IgD-negative memory B cell (primary cell): ENCODE results near the gene ZC3H18. TPM values are rescaled to one million over a fixed set of nuclear protein-coding genes. Genes with fewer than 3 reads are reported as not detected.
A peak's percentile ranks its signal among the peaks of the same experiment; 100 is the strongest.

ENCODE experiments used
- H3K27ac Mint-ChIP-seq, 3 donors: one replicate each; pipeline ENCODE4 v1.8.0; 2020 to 2022; ENCODE audit warnings: mild to moderate bottlenecking in 3 of 3, mixed read lengths in 3 of 3, moderate library complexity in 1 of 3
- H3K27me3 Mint-ChIP-seq: one replicate; pipeline ENCODE4 v1.8.0; 2021; ENCODE audit warnings: mixed read lengths
- H3K36me3 Mint-ChIP-seq: one replicate; pipeline ENCODE4 v1.8.0; 2020; ENCODE audit warnings: mild to moderate bottlenecking, mixed read lengths
- H3K4me1 Mint-ChIP-seq, 3 donors: one replicate each; pipeline ENCODE4 v1.8.0; 2020 to 2022; ENCODE audit warnings: mixed read lengths in 3 of 3, mild to moderate bottlenecking in 1 of 3
- H3K4me3 Mint-ChIP-seq, 4 donors: one replicate each; pipeline ENCODE4 v1.8.0; 2020 to 2022; ENCODE audit warnings: mild to moderate bottlenecking in 4 of 4, mixed read lengths in 4 of 4, moderate library complexity in 3 of 4
- H3K9me3 Mint-ChIP-seq, 3 donors: one replicate each; pipeline ENCODE4 v1.8.0; 2020 to 2021; ENCODE audit warnings: mixed read lengths in 3 of 3, mild to moderate bottlenecking in 1 of 3
- polyA plus RNA-seq: library from polyadenylated mRNA; unstranded; fragments of 300-500 nt; fragmentation: Illumina TruSeq; gene quantifications from one replicate; pipeline ENCODE4 v1.2.3, GENCODE V29; 2021

ZC3H18 gene
- polyA plus RNA-seq = 17.5 TPM

GRCh38 chr16:88569985-88570690, at the start of gene ZC3H18:
Gene ZC3H18, plus strand, starts transcription at chr16:88570403. Its CDS starts 6,721 bp downstream, at chr16:88577124.
- Mint-ChIP-seq H3K9me3 (no peaks in the 10 kb centered on the region), H3K4me3 (peak within 1 kb of the TSS; percentile 86 to 96 (median 94)), H3K27me3 (no peaks in the 10 kb centered on the region)

DNA sequence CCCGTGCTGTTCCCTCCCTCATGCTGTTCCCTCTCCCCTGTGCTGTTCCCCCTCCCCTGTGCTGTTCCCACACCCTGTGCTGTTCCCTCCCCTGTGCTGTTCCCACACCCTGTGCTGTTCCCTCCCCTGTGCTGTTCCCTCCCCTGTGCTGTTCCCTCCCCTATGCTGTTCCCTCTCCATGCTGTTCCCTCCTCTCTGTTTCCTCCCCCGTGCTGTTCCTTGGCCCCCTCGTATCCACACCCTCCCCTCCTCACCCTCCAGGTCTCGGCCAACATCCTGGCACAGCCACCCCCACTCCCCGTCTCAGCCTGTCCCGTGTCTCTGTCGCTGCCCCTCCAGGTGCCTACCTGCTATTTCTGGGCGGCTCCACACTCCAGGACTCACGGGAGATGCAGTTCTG, 48.5 kb upstream of the ZC3H18 start:
- peaks cover 2% of the 10 kb centered on the region for H3K36me3 Mint-ChIP-seq

More at GRCh38 chr16:88569985-88570690, at the start of gene ZC3H18:
- Mint-ChIP-seq H3K27ac (peak within 1 kb of the TSS; percentile 90 to 94 (median 92)), H3K36me3 (no peaks in the 10 kb centered on the region), H3K4me1 (peaks cover 13 to 22% (median 20%) of the 10 kb centered on the region in 3 donors)

GRCh38 chr16:88522276-88522949, 47.8 kb upstream of the ZC3H18 start:
- H3K4me3 Mint-ChIP-seq = no peak overlapping the region
- H3K27ac Mint-ChIP-seq = peak overlapping the region in 1 of 3 donors; percentile 47
- no peaks in the 10 kb centered on the region for H3K9me3 Mint-ChIP-seq
- H3K27me3 Mint-ChIP-seq = no peaks in the 10 kb centered on the region
- H3K4me1 Mint-ChIP-seq = peaks cover 0 to 4% (median 0%) of the 10 kb centered on the region in 3 donors
- peaks cover 2% of the 10 kb centered on the region for H3K36me3 Mint-ChIP-seq

More for the DNA sequence above, 48.5 kb upstream of the ZC3H18 start:
- Mint-ChIP-seq H3K4me3 (no peak overlapping the region), H3K9me3 (no peaks in the 10 kb centered on the region), H3K4me1 (peaks cover 0 to 4% (median 0%) of the 10 kb centered on the region in 3 donors), H3K27ac (no peak overlapping the region), H3K27me3 (no peaks in the 10 kb centered on the region)

DNA sequence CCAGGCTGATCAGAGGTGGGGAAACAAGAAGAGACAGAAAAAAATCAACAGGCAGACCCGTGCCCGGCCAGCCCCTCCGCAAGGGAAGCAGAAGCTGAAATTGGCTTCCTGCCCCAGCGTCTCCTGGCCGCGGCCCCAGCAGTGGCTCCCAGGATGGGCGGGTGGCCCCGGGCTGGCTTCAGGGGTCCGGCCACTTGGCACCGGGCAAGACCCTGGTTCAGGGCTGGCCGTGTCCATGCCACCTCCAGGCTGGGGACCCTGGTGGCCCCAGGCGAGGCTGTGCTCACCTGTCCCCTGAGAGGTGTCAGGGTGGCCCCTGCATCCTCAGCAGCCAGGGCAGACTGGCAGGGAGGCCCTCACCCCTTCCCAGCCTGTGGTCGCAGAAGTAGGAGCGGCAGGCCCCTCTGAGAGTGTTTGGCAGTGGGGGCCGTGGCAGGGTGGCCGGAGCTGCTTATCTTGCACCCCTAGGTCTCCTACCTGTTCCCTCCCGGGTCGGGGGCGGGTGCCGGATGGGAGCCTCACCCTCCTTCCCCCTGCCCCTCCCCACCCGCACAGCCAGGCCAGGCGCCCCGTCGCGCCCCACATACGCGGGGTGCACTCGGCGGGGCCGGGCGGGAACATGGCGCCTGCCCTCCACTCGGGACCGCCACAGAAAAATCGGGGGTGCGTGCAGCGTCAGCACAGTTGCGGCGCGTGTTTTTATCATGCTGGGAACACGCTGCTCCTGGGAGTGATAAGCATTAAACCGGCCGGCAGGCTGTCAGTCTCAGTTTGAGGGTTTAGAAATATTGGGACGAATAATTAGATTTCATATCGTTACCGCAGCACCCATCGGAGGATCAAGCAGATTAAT, 46.7 kb upstream of the ZC3H18 start:
- H3K4me3 Mint-ChIP-seq = peak overlapping the region in 1 of 4 donors; percentile 72
- H3K9me3 Mint-ChIP-seq = no peaks in the 10 kb centered on the region
- H3K36me3 Mint-ChIP-seq = peaks cover 2% of the 10 kb centered on the region
- H3K4me1 Mint-ChIP-seq = peaks cover 0 to 4% (median 0%) of the 10 kb centered on the region in 3 donors
- H3K27me3 Mint-ChIP-seq = no peaks in the 10 kb centered on the region
- peak overlapping the region in 2 of 3 donors; percentile 47 to 53 for H3K27ac Mint-ChIP-seq

- no peak overlapping the region for H3K4me3 Mint-ChIP-seq
- peaks cover 0 to 4% (median 0%) of the 10 kb centered on the region in 3 donors for H3K4me1 Mint-ChIP-seq
- H3K27me3 Mint-ChIP-seq = no peaks in the 10 kb centered on the region
- H3K9me3 Mint-ChIP-seq = no peaks in the 10 kb centered on the region
- no peaks in the 10 kb centered on the region for H3K36me3 Mint-ChIP-seq
- H3K27ac Mint-ChIP-seq = no peak overlapping the region
These were observed 45.8 kb upstream of the ZC3H18 start for GRCh38 chr16:88524274-88524972.

- H3K4me3 Mint-ChIP-seq = peak overlapping the region in 1 of 4 donors; percentile 2
These were observed 45.1 kb upstream of the ZC3H18 start for GRCh38 chr16:88524973-88525662.

GRCh38 chr16:88525663-88525990, 44.6 kb upstream of the ZC3H18 start:
- no peaks in the 10 kb centered on the region for H3K27me3 Mint-ChIP-seq
- peaks cover 0 to 4% (median 0%) of the 10 kb centered on the region in 3 donors for H3K4me1 Mint-ChIP-seq
- no peaks in the 10 kb centered on the region for H3K9me3 Mint-ChIP-seq
- no peak overlapping the region for H3K27ac Mint-ChIP-seq
- H3K36me3 Mint-ChIP-seq = no peaks in the 10 kb centered on the region
- H3K4me3 Mint-ChIP-seq = peak overlapping the region in 1 of 4 donors; percentile 2

More at GRCh38 chr16:88524973-88525662, 45.1 kb upstream of the ZC3H18 start:
- Mint-ChIP-seq H3K36me3 (no peaks in the 10 kb centered on the region), H3K9me3 (no peaks in the 10 kb centered on the region), H3K27me3 (no peaks in the 10 kb centered on the region), H3K4me1 (peaks cover 0 to 4% (median 0%) of the 10 kb centered on the region in 3 donors), H3K27ac (no peak overlapping the region)

GRCh38 chr16:88526008-88526905, 43.9 kb upstream of the ZC3H18 start:
- Mint-ChIP-seq H3K4me1 (peaks cover 0 to 4% (median 0%) of the 10 kb centered on the region in 3 donors), H3K27ac (peak overlapping the region in 1 of 3 donors; percentile 50), H3K4me3 (no peak overlapping the region), H3K27me3 (no peaks in the 10 kb centered on the region), H3K36me3 (no peaks in the 10 kb centered on the region), H3K9me3 (no peaks in the 10 kb centered on the region)

DNA sequence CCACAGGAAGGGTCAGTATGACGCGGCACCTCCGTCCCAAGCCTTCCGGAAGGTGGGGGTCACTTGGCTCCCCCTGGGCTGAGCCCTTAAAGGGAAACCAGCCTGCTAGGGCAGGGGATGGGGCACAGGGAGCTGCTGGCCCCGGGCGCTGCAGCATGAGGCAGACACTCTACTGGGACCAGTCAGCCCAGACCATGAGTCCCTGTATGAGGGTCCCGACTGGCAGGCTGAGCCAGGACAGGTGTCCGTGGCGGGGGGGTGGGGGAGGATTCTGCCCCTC, 43.4 kb upstream of the ZC3H18 start:
- Mint-ChIP-seq H3K36me3 (peaks cover 1% of the 10 kb centered on the region), H3K27me3 (no peaks in the 10 kb centered on the region), H3K27ac (no peak overlapping the region), H3K4me1 (peaks cover 0 to 4% (median 1%) of the 10 kb centered on the region in 3 donors), H3K4me3 (no peak overlapping the region), H3K9me3 (no peaks in the 10 kb centered on the region)

DNA sequence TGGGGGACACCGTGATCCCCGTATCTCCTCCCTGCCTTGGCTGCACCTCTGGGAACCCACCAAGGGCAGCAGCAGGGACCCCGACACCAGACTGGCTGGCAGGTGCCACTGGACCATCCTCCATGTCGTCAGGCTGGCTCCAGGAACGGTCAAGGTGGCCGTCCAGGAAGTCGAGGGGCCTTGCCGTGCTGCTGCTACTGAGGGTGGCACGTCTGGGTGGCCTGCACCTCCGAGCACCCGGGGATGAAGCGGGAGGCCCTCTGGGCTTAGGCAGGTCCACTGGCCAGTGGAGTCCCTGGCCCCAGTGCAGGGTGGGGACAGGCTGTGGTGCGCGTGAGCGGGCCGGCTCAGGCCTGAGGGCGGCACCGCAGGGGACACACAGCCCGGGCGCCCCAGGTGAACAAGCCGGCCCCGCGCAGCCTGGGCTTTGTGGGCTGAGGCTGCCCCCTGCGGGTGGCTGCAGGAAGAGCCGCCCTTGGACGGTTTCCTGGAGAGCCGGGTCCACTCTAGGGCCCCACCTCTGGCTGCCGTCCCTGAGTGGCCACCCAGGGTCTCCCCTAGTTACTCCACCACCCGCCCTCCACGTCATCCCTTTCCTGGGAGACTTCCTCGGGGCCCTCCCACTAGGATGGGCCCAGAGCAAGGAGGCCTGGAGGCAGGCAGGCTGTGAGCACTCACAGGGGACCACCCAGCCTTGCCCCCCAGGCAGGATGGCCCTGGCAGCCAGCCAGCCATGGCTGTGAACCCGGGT, 42.8 kb upstream of the ZC3H18 start:
- Mint-ChIP-seq H3K4me1 (peaks cover 0 to 4% (median 1%) of the 10 kb centered on the region in 3 donors), H3K4me3 (no peak overlapping the region), H3K27ac (no peak overlapping the region), H3K9me3 (no peaks in the 10 kb centered on the region), H3K27me3 (no peaks in the 10 kb centered on the region), H3K36me3 (peaks cover 1% of the 10 kb centered on the region)

- peaks cover 1% of the 10 kb centered on the region for H3K36me3 Mint-ChIP-seq
- peaks cover 0 to 4% (median 1%) of the 10 kb centered on the region in 3 donors for H3K4me1 Mint-ChIP-seq
- H3K9me3 Mint-ChIP-seq = no peaks in the 10 kb centered on the region
- no peak overlapping the region for H3K27ac Mint-ChIP-seq
- no peak overlapping the region for H3K4me3 Mint-ChIP-seq
- no peaks in the 10 kb centered on the region for H3K27me3 Mint-ChIP-seq
These were observed 42.1 kb upstream of the ZC3H18 start for GRCh38 chr16:88527937-88528743.

- H3K9me3 Mint-ChIP-seq = no peaks in the 10 kb centered on the region
- peaks cover 0 to 4% (median 1%) of the 10 kb centered on the region in 3 donors for H3K4me1 Mint-ChIP-seq
- no peak overlapping the region for H3K27ac Mint-ChIP-seq
- H3K4me3 Mint-ChIP-seq = peak overlapping the region in 1 of 4 donors; percentile 58
- no peaks in the 10 kb centered on the region for H3K27me3 Mint-ChIP-seq
- peaks cover 1% of the 10 kb centered on the region for H3K36me3 Mint-ChIP-seq
These were observed 41.3 kb upstream of the ZC3H18 start for GRCh38 chr16:88528902-88529318.
